Endometrium (tissue), 2 donors: ENCODE results near the gene ACOT7.

Source experiments
- FAIRE-seq: peaks from 2 replicates; lab custom pipeline; 2012; peaks lifted over from hg19 to GRCh38; lab: Jason Lieb, UNC
- donor health status: control.
- donor health status: control.

The ACOT7 gene

GRCh38 chr1:6343506-6344405 lies 49.8 kb downstream of the ACOT7 start:
- no peak for FAIRE-seq

- FAIRE-seq: no peak
Measured at GRCh38 chr1:6342056-6342455, 51.5 kb downstream of the ACOT7 start.

GRCh38 chr1:6338695-6339094 lies 54.9 kb downstream of the ACOT7 start:
- FAIRE-seq: no peak

GRCh38 chr1:6336776-6337622 lies 56.6 kb downstream of the ACOT7 start:
- FAIRE-seq: no peak

GRCh38 chr1:6334261-6334993 lies 59.1 kb downstream of the ACOT7 start:
- FAIRE-seq: no peak

GRCh38 chr1:6332821-6333220 lies 60.7 kb downstream of the ACOT7 start:
- FAIRE-seq: no peak

GRCh38 chr1:6331543-6332273 lies 61.9 kb downstream of the ACOT7 start:
- no peak for FAIRE-seq

GRCh38 chr1:6330410-6330911 lies 63.1 kb downstream of the ACOT7 start:
- FAIRE-seq: no peak

- FAIRE-seq: no peak
Measured at GRCh38 chr1:6329851-6330250, 63.7 kb downstream of the ACOT7 start.

GRCh38 chr1:6329396-6329795 lies 64.2 kb downstream of the ACOT7 start:
- FAIRE-seq: no peak

- no peak for FAIRE-seq
Measured at GRCh38 chr1:6328696-6329095, 64.9 kb downstream of the ACOT7 start.

- no peak for FAIRE-seq
Measured at GRCh38 chr1:6328091-6328490, 65.5 kb downstream of the ACOT7 start.

GRCh38 chr1:6325482-6325881 lies 68.1 kb downstream of the ACOT7 start:
- no peak for FAIRE-seq

GRCh38 chr1:6322161-6322560 lies 71.4 kb downstream of the ACOT7 start:
- FAIRE-seq: no peak

- no peak for FAIRE-seq
Measured at GRCh38 chr1:6321205-6321604, 72.4 kb downstream of the ACOT7 start.

GRCh38 chr1:6317098-6317760 lies 76.3 kb downstream of the ACOT7 start:
- FAIRE-seq: no peak

- FAIRE-seq: no peak
Measured at GRCh38 chr1:6316240-6317097, 77.1 kb downstream of the ACOT7 start.

- no peak for FAIRE-seq
Measured at GRCh38 chr1:6314503-6314902, 79.1 kb downstream of the ACOT7 start.

GRCh38 chr1:6313393-6314200 lies 80.0 kb downstream of the ACOT7 start:
- FAIRE-seq: no peak
